ENCODE results near the gene DPM3.
"Not testable (repeated sequence)": the region's sequence is repeated elsewhere in the genome, so short reads cannot be mapped to it uniquely, and the experiment has no call there.

The DPM3 gene

DNA sequence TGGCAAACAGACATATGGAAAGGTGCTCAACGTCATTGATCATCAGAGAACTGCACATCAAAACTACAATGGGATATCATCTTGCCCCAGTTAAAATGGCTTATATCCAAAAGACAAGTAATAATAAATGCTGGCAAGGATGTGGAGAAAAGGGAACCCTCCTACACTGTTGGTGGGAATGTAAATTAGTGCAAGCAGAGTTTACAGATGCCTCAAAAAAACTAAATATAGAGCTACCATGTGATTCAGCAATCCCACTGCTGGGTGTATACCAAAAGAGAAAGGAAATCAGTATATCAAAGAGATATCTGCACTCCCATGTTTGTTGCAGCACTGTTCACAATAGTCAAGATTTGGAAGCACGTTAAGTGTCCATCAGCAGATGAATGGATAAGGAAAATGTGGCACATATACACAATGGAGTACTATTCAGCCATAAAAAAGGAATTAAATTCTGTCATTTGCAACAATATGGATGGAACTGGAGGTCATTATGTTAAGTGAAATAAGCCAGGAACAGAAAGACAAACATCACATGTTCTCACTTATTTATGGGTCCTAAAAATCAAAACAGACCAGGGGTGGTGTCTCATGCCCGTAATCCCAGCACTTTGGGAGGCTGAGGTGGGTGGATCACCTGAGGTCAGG lies 15.8 kb upstream of the DPM3 start:
- not testable (repeated sequence) for DNase-seq

DNA sequence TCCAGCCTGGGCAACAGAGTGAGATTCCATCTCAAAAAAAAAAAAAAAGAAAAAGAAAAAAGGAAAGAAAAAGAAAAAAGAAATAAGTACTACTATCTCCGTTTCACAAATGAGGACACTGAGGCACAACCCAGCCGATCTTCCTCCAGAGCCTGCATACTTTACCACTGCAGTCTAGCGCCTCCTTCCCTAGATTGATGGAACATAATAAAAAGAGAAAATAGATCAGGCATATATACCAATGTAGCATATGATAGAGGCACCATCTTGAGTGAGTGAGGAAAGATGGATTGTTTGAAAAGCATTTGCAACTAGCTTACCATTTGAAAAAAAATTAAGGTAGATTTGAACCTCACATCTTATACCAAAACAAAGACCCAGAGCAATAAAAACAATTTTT lies 5.2 kb upstream of the DPM3 start:
- no peak for DNase-seq

DNA sequence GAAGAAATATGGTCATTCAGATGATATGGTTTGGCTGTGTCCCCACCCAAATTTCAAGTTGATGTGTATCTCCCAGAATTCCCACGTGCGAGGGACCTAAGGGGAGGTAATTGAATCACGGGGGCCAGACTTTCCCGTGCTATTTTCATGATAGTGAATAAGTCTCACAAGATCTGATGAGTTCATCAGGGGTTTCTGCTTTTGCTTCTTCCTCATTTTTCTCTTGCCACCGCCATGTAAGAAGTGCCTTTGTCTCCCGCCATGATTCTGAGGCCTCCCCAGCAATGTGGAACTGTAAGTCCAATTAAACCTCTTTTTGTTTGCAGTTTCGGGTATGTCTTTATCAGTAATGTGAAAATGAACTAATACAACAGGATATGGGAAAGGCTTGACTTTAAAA lies 1.4 kb upstream of the DPM3 start:
- DNase-seq, result no peak

DNA sequence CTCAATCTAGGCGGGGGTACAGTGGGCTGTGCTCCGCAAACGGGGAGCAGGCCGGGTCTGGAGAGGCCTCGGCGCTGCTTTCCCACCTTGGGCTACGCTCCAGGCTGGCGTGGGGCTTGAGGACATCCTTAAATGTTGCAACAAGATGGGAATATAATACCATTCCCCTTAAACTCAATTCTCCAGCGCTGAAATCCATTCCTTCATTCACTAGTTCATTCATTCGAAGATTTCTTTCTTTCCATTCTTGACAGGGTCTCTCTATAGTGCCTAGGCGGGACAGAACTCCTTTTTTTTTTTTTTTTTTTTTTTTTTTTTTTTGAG lies 261 bp upstream of the DPM3 start:
- no peak for DNase-seq

DNA sequence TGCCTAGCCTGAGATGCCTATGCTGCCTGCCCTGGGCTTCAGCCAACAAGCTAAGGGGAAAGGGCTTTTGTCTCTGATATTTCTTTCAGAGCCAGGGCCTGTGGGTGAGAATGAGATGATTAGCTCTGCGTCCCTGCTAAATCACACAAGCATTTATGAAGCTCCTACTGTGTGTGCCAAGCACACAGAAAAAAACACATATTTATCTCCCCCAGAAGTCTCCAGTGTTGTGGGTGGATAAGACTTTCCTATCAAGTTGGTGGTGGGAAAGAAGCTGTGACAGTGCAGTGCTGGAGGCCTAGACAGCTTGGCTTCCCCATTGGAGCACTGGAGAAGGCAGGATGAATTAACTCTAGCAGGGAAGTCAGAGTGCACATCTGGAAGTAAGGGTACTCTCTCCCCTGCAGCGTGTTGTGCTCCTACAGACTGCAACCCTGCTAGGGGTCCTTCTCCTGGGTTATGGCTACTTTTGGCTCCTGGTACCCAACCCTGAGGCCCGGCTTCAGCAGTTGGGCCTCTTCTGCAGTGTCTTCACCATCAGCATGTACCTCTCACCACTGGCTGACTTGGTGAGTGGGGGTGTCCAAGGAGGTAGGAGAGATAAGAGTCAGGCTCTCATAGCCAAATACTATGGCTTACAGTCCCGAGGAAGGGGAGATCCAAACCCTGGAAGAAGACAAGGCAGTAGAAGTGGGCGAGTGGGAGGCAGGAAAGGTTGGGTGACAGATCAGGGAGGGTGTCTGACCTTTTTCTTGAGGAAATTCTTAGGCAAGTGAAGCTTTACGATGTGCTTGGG lies 3.0 kb downstream of the DPM3 start:
- DNase-seq, result no peak

DNA sequence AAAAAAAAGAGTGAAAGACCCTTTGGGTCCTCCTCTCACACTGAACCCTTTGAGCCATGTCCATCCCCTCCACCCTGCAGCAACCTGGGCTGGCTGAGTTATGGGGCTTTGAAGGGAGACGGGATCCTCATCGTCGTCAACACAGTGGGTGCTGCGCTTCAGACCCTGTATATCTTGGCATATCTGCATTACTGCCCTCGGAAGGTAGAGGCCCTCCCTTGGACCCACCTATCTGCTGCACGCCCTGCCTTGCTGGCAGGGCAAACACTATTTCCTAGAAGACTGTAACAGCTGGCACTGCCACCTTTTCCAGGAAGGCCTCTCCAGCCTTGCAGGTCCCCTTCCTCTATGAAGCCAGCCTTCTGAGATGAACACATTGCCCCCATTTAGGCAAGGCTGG lies 3.6 kb downstream of the DPM3 start:
- no peak for DNase-seq

DNA sequence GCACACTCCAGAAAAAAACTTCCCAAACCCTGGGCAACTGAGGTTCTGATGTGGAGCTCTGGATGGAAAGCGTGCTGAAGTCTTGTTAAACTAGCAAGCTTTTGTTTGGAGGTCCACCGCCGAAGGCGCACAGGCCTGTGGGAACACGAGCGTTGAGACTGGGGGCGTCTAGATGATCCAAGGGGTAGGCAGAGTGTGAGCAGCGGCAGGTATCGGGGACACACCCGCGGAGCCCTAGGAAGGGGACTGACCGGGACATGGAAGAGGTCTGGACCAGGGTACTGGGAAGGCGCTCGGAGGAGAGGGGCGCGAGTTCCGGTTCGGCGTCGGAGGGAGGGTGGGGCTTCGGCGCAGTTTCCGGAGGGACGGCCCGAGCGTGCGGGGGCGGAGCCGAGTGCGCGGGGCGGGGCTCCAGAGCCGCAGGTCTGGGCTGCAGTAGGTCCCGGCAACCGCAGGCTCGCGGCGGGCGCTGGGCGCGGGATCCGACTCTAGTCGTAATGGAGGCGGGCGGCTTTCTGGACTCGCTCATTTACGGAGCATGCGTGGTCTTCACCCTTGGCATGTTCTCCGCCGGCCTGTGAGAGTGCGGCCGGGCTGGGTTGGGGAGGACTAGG lies 4.8 kb downstream of the DPM3 start, which contains the start of gene SLC50A1:
Gene SLC50A1 (plus strand): TSS at position 438 of the 614 bp plus-strand sequence. CDS start 60 bp downstream, at position 498.
- peak; percentile 93 for DNase-seq

DNA sequence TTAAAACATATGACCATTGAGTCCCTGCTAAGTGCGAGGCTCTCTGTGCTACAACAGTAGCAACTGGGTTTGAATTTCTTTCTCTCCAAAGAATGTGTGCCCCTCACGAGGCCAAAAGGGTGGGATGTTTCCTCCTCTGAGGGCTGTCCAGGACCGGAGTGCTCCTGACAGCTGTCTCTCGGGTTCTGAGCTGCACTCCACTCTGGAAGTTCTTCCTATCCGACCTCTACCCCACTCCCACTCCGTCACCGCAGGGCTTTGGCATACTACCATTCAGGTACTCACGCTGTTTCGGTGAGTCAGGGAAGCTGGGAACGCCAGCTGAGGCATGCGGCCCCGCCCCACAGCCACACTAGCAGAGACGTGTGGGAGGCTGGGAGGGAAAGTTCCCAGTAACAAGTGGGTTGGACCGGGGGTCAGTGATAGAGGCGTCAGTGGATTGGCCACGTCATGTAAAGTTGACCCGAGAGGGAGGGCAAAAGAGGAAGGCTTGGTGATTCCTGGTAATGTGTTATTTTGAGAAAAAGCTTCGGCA lies 5.4 kb downstream of the DPM3 start:
- DNase-seq, result peak; percentile 92

DNA sequence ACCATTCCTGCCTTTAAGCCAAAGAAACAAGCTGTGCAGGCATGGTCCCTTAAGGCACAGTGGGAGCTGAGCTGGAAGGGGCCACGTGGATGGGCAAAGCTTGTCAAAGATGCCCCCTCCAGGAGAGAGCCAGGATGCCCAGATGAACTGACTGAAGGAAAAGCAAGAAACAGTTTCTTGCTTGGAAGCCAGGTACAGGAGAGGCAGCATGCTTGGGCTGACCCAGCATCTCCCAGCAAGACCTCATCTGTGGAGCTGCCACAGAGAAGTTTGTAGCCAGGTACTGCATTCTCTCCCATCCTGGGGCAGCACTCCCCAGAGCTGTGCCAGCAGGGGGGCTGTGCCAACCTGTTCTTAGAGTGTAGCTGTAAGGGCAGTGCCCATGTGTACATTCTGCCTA lies 6.0 kb downstream of the DPM3 start:
- no peak for DNase-seq

DNA sequence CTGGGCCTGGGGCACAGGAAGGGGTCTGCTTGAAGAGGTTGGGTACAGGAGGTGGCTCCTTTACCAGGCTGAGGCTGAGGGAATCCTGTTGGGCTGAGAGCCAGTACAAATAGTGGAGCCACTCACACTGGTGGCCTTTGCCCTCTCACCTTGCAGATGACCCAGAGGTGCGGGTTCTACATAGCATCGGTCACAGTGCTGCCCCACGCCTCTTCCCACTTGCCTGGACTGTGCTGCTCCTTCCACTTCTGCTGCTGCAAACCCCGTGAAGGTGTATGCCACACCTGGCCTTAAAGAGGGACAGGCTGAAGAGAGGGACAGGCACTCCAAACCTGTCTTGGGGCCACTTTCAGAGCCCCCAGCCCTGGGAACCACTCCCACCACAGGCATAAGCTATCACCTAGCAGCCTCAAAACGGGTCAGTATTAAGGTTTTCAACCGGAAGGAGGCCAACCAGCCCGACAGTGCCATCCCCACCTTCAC lies 6.5 kb downstream of the DPM3 start:
- DNase-seq, result no peak

DNA sequence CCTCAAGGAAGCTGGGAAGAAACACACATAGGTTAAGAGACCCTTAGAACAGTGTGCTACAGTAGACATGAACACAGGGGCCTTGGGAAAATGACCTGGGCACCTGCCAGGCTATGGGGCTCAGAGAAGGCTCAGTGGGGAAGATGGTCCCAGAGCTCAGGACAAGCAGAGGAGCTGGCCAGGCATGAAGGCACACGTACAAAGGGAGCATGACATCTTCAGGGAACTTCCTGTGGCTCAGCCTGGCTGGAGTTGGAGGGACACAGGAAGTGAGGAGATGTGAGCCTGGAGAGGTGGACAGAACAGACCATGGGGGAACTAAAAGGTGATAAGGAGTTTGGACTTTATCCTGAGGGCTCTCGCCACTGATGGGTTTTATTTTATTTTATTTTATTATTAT lies 8.5 kb downstream of the DPM3 start:
- no peak for DNase-seq

DNA sequence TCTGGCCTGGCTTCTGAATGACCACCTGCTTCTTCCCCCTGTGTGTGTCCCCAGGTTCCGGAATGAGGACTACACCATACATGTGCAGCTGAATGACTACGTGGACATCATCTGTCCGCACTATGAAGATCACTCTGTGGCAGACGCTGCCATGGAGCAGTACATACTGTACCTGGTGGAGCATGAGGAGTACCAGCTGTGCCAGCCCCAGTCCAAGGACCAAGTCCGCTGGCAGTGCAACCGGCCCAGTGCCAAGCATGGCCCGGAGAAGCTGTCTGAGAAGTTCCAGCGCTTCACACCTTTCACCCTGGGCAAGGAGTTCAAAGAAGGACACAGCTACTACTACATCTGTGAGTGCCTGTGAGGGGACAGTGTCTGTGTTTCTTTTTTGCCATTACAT lies 9.0 kb downstream of the DPM3 start:
- DNase-seq, result no peak

DNA sequence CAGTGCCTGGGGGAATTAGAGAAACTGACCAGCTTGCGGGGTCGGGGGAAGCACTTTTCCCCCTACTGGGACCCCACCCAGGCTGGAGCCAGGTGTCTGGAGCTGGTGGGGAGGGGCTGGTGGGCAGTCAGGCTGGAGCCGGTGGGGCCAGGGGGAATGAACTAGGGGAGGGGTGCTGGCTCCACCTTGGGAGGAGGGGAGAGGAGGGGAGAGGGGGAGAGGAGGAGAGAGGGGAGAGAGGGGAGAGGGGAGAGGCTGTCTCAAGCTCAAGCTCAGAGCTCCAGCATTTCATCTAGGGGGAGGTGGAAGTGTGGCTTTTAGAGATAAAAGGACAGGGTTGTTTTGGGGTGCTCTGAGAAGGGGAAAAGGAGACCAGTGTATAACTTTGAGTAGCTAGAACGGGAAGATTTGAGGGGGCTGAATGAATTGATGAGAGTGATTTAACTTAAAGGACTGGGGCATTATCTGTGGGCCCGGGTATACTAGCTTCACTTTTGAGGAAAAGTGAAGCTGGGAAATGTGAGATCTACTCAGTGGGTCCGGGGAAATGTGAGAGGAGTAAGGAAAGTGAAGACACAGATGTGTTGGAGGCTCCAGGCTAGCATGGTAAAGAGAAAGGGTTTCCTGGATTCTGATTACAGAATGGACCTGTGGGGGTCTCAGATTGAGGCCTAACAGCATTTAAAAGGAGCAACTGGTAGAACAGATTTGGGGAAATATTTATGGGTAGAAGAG lies 9.9 kb downstream of the DPM3 start:
- no peak for DNase-seq

DNA sequence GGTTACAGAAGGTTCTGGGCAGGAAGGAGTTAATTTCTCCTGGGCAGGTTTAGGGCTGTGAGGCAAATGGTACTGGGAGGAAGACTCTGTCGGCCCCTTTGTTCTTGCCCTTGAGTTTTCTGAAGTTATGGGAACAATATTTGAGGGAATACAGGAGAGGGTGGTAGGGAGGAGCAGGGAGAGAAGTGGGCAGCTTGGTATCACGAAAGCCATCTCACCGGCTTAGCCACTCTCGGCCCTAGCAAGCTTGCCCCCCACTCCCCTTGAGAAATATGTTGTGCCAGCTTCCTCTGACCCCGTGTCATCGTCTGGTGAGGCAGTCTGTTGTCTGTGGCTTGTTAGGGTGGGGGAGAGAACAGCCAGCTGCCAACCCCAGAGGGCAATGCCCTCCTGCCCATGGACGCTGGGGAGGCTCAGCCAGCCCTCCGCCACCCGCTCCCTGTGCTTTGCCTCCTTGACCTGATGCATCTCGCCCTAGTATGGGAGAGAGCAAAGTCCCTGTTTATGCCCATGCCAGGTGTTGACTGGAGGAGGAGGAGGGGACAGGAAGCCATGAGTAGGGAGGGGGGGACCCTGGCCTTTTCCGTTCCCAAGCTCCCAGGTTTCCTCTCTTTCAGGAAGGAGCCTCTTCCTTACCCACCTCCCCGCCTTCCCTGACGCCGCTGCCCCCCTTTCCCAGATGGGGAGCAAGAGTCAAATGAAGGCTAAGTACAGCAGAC lies 11.4 kb downstream of the DPM3 start:
- DNase-seq, result no peak

DNA sequence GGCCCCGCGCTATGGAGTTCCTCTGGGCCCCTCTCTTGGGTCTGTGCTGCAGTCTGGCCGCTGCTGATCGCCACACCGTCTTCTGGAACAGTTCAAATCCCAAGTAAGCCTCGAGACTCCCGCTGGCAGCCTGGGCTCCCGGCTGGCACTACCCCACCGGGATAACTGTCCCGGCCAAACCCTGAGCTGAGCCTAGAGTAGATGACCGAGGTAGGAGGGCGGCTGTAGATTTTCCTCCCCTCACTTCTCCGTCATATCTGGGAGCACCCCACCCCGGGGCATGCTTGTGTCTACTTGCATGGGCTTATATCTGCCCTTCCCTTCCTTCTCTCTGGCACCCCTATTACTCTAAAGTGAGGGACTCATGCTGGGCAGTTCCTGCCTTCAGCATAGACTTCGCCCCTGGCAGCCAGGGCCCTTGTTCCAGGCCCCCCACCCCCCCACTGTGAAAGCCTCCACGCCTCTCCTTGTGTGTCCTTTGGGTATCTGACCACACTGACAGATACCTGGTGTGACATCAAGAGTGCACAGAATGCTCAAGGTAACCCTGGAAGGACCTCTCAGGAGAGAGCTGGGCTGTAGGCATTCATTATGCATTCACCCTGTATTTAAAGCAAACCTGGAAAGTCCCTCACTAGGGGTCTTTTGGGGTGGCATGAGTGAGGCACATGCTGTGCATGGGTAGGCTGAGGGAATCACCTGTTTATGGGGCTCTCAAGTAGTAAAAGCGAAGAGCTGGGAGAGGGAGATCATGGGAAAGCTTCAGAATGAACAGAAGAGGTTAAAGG lies 12.2 kb downstream of the DPM3 start:
- DNase-seq, result no peak

DNA sequence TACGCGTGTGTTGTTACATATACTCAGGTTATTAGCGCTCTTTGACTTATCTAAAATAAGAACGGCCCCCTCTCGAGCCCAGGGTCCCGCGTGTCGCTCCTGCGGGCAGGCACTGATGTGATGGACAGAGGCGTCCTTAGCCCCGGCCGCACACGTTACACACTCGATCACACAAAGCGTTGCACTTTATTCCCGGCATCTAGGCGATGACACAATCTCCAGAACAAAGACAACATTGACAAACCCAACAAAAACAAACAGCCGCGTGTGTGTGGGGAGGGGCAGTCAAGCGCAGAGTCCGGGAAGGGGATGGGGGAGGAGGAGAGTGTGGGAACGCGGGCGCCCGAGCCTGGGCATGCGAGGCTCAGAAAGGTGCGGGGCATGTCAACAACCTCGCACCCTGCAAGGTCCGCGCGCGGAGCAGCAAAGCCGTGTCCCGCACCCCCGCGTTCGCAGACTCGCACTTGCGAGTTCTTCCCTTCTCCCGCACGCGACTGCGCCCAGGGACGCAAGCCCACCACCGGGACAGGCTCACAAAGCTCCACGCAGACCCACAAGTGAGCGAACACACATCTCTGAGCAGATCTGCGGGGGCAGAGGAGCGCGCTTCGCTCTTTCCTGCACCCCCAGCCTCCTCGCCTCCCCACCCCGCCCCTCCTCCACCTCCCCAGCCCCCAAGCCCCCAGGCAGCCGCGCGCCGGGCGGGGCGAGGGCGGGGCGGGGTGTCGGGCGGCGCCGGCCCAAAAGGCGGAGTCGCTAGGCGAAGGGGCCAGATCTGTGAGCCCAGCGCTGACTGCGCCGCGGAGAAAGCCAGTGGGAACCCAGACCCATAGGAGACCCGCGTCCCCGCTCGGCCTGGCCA lies 13.0 kb downstream of the DPM3 start, which contains the start of gene EFNA1:
Gene EFNA1 (plus strand): TSS at position 772 of the 862 bp plus-strand sequence. CDS start 102 bp downstream, outside the sequence.
- peak; percentile 11 for DNase-seq

DNA sequence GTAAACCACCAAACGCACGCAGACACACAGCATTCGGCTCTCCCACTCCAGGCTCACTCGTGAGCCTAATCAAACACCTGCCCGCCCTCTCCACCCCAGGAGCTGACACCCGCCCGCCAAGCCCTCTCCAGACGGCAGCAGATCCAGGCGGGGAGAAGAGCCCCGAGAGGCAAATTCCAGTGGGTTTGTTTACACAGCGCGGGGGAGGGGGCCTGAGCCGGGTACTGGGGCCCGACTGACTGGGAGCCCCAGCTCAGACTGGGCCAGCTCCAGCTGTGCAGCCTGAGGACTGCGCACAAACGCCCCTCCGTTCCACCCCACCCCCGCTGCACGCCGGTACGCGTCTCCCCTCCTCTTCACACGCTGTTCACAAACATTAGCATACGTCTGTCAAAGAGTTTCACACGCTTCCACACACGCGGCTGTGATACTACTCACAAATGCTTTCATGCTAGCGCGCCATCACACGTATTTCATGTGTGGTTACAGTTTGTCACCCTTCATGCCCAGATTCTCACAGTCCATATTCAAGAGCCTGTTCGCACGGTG lies 13.7 kb downstream of the DPM3 start:
- DNase-seq, result no peak

DNA sequence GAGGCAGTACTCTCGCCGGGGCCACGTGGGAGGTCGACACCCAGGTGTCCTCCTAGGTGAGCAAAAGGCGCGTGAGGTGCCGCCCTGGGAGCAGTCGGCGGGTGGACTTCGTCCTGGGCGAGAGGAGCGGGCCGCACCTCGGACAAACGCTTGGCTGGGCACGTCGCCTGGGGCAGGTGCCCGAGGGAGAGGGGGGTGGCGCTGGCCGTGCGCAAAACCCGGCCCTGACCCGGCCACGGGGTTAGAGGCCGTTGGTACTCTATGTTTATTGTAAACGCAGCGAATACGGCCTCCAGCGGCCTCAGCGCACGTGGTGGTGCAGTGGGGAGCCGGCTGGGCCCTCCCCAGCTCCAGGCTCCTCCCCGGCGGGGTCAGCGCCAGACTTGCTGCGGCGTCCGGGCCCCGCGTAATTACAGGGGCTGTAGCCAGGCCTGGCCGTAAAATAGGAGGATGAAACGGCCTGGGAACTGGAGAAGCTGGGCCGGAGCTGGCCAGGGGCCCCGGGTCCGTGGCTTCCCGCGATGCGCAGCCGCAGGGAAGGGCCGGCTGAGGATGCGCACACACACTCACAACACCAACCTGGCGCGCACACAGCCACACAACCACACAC lies 14.3 kb downstream of the DPM3 start:
- DNase-seq, result no peak

DNA sequence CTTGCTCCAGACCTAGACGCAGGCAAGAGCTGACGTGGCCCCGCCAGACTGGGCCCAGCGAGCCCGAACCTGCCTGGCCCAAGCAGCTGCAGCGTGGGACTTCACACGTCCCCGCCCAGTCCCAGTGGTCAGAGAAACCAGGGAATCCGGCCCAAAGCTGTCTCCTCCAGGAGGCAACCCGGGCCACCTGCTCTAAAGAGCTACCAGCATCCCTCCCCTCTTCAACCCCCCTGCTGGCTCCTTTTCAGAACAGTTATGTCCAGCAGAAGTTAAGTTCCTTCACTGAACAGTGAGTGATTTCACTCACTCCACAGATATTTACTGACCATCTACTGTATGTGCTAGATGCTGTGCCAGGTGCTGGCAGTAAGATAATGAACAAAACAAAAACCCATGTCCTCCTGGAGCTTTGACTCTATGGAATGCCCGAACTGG lies 14.8 kb downstream of the DPM3 start:
- DNase-seq, result no peak
